ENCODE measurements around the gene GP9.

The GP9 gene

GRCh38 chr3:129028866-129029265 is 31.7 kb upstream of the GP9 start:
- no peak for DNase-seq (ENCODE audit: low spot score)

GRCh38 chr3:129030611-129031010 is 30.0 kb upstream of the GP9 start:
- no peak for DNase-seq (ENCODE audit: low spot score)

- DNase-seq (ENCODE audit: low spot score), result no peak
Measured at GRCh38 chr3:129031476-129032215, 28.9 kb upstream of the GP9 start.

- DNase-seq (ENCODE audit: low spot score), result no peak
Measured at GRCh38 chr3:129032716-129033115, 27.9 kb upstream of the GP9 start.

GRCh38 chr3:129033151-129033550 is 27.4 kb upstream of the GP9 start:
- DNase-seq (ENCODE audit: low spot score), result no peak

GRCh38 chr3:129033633-129034321 is 26.8 kb upstream of the GP9 start:
- no peak for DNase-seq (ENCODE audit: low spot score)

- no peak for DNase-seq (ENCODE audit: low spot score)
Measured at GRCh38 chr3:129034642-129035041, 25.9 kb upstream of the GP9 start.

- no peak for DNase-seq (ENCODE audit: low spot score)
Measured at GRCh38 chr3:129035360-129036221, 25.0 kb upstream of the GP9 start.

- DNase-seq (ENCODE audit: low spot score), result no peak
Measured at GRCh38 chr3:129036222-129037092, 24.1 kb upstream of the GP9 start.

- DNase-seq (ENCODE audit: low spot score), result no peak
Measured at GRCh38 chr3:129037093-129037419, 23.5 kb upstream of the GP9 start.

- DNase-seq (ENCODE audit: low spot score), result no peak
Measured at GRCh38 chr3:129038121-129038855, 22.3 kb upstream of the GP9 start.

- no peak for DNase-seq (ENCODE audit: low spot score)
Measured at GRCh38 chr3:129039271-129040038, 21.1 kb upstream of the GP9 start.

- DNase-seq (ENCODE audit: low spot score), result no peak
Measured at GRCh38 chr3:129040039-129040336, 20.6 kb upstream of the GP9 start.

GRCh38 chr3:129040579-129041300 is 19.8 kb upstream of the GP9 start:
- DNase-seq (ENCODE audit: low spot score), result no peak

GRCh38 chr3:129045675-129046036 is 14.9 kb upstream of the GP9 start:
- DNase-seq (ENCODE audit: low spot score), result peak; percentile 11

- no peak for DNase-seq (ENCODE audit: low spot score)
Measured at GRCh38 chr3:129046037-129046731, 14.4 kb upstream of the GP9 start.

GRCh38 chr3:129046732-129047552 is 13.6 kb upstream of the GP9 start:
- DNase-seq (ENCODE audit: low spot score), result no peak

- DNase-seq (ENCODE audit: low spot score), result no peak
Measured at GRCh38 chr3:129047553-129047839, 13.1 kb upstream of the GP9 start.
